Endothelial cell of umbilical vein (primary cell): Measurements from ENCODE around the gene CDH1. TPM values are rescaled to one million over a fixed set of nuclear protein-coding genes. Genes with fewer than 3 reads are reported as not detected.

Experiments
- BruUV-seq: library from RNA; stranded (reverse); fragments of 400-500 nt; replicated peaks from 2 replicates; lab custom pipeline; 2021; lab: Mats Ljungman, UMichigan
- CTCF ChIA-PET: fragments of 300-600, 350-600 bp; sonication (Branson Sonifier 250); formaldehyde crosslinking; loops from one replicate; lab custom pipeline; 2021; ENCODE audit warnings: antibody characterized with exemption, inconsistent platforms; lab: Charles Lee
- POLR2A ChIA-PET: fragments of 300-600, 350-600 bp; sonication (Branson Sonifier 250); formaldehyde crosslinking; loops from one replicate; lab custom pipeline; 2021; ENCODE audit warnings: antibody characterized with exemption, inconsistent platforms; lab: Charles Lee
- DNase-seq: peaks from one replicate; pipeline ENCODE4 v3.0.0-alpha.2; 2011; ENCODE audit warnings: low read depth, low spot score
- FAIRE-seq: peaks from 2 replicates; lab custom pipeline; 2011; peaks lifted over from hg19 to GRCh38; lab: Jason Lieb, UNC
- H2AFZ ChIP-seq: 2 replicates; pipeline ENCODE4 v1.6.0; 2012; ENCODE audit warnings: low read depth, low read length, control low read depth, inconsistent platforms
- H3K27ac ChIP-seq: 2 replicates; pipeline ENCODE4 v1.5.1; 2011; ENCODE audit warnings: low read depth, mild to moderate bottlenecking, control low read depth, low read length, moderate library complexity; ENCODE audit not compliant: insufficient read depth
- H3K27me3 ChIP-seq, 2 experiments: 2 replicates each; pipeline versions ENCODE4 v1.6.0 to v1.6.1; 2011; ENCODE audit warnings: low read length in 2 of 2, mixed read lengths in 1 of 2; ENCODE audit not compliant: control insufficient read depth in 2 of 2, insufficient read depth in 2 of 2
- H3K36me3 ChIP-seq, 2 experiments: 2 replicates in 1 of 2; 3 replicates in 1 of 2; pipeline ENCODE4 v1.5.1; 2011; ENCODE audit warnings: low read length in 2 of 2, mild to moderate bottlenecking in 1 of 2, moderate library complexity in 1 of 2; ENCODE audit not compliant: control insufficient read depth in 2 of 2, insufficient read depth in 2 of 2; ENCODE audit errors: extremely low read depth in 1 of 2
- H3K4me1 ChIP-seq: 3 replicates; pipeline ENCODE4 v1.5.1; 2011; ENCODE audit warnings: mild to moderate bottlenecking, low read length; ENCODE audit not compliant: control insufficient read depth, insufficient read depth; ENCODE audit errors: extremely low read depth
- H3K4me2 ChIP-seq: 2 replicates; pipeline ENCODE4 v1.6.1; 2011; ENCODE audit warnings: low read length, control low read depth, mixed read lengths; ENCODE audit not compliant: insufficient read depth
- H3K4me3 ChIP-seq, 3 experiments: fragments of 200-600 bp in 1 of 3; sonication (generic), shearing (Covaris generic) in 1 of 3; replicated peaks in 1 of 3; 2 replicates each; pipeline ENCODE4 v1.5.1; 2011 to 2016; ENCODE audit warnings: control low read depth in 3 of 3, low read length in 3 of 3, mild to moderate bottlenecking in 2 of 3, inconsistent platforms in 1 of 3, low read depth in 1 of 3, moderate library complexity in 1 of 3; ENCODE audit not compliant: insufficient read depth in 1 of 3
- H3K79me2 ChIP-seq: 2 replicates; pipeline ENCODE4 v1.6.0; 2012; ENCODE audit warnings: low read length, inconsistent platforms; ENCODE audit not compliant: control insufficient read depth, insufficient read depth
- H3K9ac ChIP-seq: replicated peaks from 2 replicates; pipeline ENCODE3; 2011; ENCODE audit warnings: low read length, control low read depth; ENCODE audit not compliant: insufficient read depth; ENCODE audit errors: extremely low read depth
- H3K9me1 ChIP-seq: replicated peaks from 3 replicates; pipeline ENCODE4 v1.6.0; 2011; ENCODE audit warnings: mild to moderate bottlenecking, low read length; ENCODE audit not compliant: control insufficient read depth, insufficient read depth; ENCODE audit errors: extremely low read depth
- H3K9me3 ChIP-seq: replicated peaks from 2 replicates; pipeline ENCODE4 v1.5.1; 2012; ENCODE audit warnings: low read length, inconsistent platforms; ENCODE audit not compliant: control insufficient read depth, insufficient read depth
- H4K20me1 ChIP-seq: replicated peaks from 2 replicates; pipeline ENCODE3; 2011; ENCODE audit warnings: mild to moderate bottlenecking, low read length; ENCODE audit not compliant: control insufficient read depth, insufficient read depth; ENCODE audit errors: extremely low read depth
- EZH2 ChIP-seq: IDR thresholded peaks from 2 replicates; pipeline ENCODE4 v1.6.1; 2012; ENCODE audit warnings: borderline replicate concordance, low read depth, mild to moderate bottlenecking, moderate library complexity, low read length, inconsistent platforms; ENCODE audit not compliant: severe bottlenecking
- FOS ChIP-seq: IDR thresholded peaks from 2 replicates; pipeline ENCODE4 v1.6.1; 2011; ENCODE audit warnings: mild to moderate bottlenecking, low read length, moderate library complexity, borderline replicate concordance; ENCODE audit not compliant: insufficient read depth
- GATA2 ChIP-seq: IDR thresholded peaks from 2 replicates; pipeline ENCODE4 v1.7.0; 2011; ENCODE audit warnings: low read depth, mild to moderate bottlenecking, moderate library complexity, mixed read lengths, low read length; ENCODE audit not compliant: insufficient read length, insufficient read depth
- JUN ChIP-seq: IDR thresholded peaks from 2 replicates; pipeline ENCODE4 v1.6.1; 2011; ENCODE audit warnings: borderline replicate concordance, low read depth; ENCODE audit not compliant: insufficient read length, insufficient read depth
- MYC ChIP-seq: IDR thresholded peaks from one replicate; pipeline ENCODE4 v1.6.1; 2011; ENCODE audit warnings: mild to moderate bottlenecking, low read depth, low read length
- POLR2A ChIP-seq: IDR thresholded peaks from 2 replicates; pipeline ENCODE4 v1.6.1; 2012; ENCODE audit warnings: low read depth, mild to moderate bottlenecking, control low read depth, low read length
- POLR2AphosphoS5 ChIP-seq: IDR thresholded peaks from 2 replicates; pipeline ENCODE4 v1.6.1; 2012; ENCODE audit warnings: low read depth, mild to moderate bottlenecking, control low read depth, low read length, moderate library complexity; ENCODE audit not compliant: insufficient read depth
- dilution Hi-C: fragments of 300-500 bp; cut with MboI; formaldehyde crosslinking; loops from one replicate; pipeline ENCODE4 v1.15.0; 2019; ENCODE audit warnings: low sequenced_read_pairs; ENCODE audit not compliant: extremely low pct_ligation_motif_present
- intact Hi-C: fragments of 100-400 bp; cut with micrococcal nuclease; formaldehyde crosslinking; loops from one replicate; pipeline ENCODE4 v1.10.0; 2022
- polyA plus RNA-seq, 4 experiments: library from polyadenylated mRNA; depleted of rRNA in 3 of 4; stranded (reverse) in 3 of 4; unstranded in 1 of 4; fragments of >200 nt; gene quantifications; 2 replicates each; pipeline versions ENCODE4 v1.2.1 to v1.2.3, GENCODE V29; 2011 to 2012; ENCODE audit warnings: missing spikeins in 1 of 4
- total RNA-seq: library from RNA; stranded (reverse); gene quantifications from 2 replicates; pipeline ENCODE4 v1.2.3, GENCODE V29; 2021
- TF ChIP-seq, protein P1 (sequence below), 2 donors: IDR thresholded peaks; 1 replicate in 1 of 2; 2 replicates in 1 of 2; pipeline ENCODE4 v1.5.1; 2011; ENCODE audit warnings: low read length in 2 of 2, mild to moderate bottlenecking in 2 of 2, moderate library complexity in 2 of 2, control low read depth in 1 of 2, inconsistent platforms in 1 of 2, low read depth in 1 of 2; ENCODE audit not compliant: insufficient read depth in 1 of 2; ENCODE audit errors: extremely low read depth in 1 of 2
- TF ChIP-seq, protein P2 (sequence below): IDR thresholded peaks from 2 replicates; pipeline ENCODE4 v1.6.1; 2011; ENCODE audit not compliant: insufficient read depth, insufficient read length

Gene CDH1
- total and polyA plus RNA-seq, 2 donors (not counting 3 experiments of a cell fraction or from before 2014, with no cell fraction given) = 0.28 to 0.69 TPM

- TF ChIP-seq MYC = no peak
- TF ChIP-seq FOS = no peak
- no peak for TF ChIP-seq POLR2AphosphoS5
- TF ChIP-seq, protein P1, sequence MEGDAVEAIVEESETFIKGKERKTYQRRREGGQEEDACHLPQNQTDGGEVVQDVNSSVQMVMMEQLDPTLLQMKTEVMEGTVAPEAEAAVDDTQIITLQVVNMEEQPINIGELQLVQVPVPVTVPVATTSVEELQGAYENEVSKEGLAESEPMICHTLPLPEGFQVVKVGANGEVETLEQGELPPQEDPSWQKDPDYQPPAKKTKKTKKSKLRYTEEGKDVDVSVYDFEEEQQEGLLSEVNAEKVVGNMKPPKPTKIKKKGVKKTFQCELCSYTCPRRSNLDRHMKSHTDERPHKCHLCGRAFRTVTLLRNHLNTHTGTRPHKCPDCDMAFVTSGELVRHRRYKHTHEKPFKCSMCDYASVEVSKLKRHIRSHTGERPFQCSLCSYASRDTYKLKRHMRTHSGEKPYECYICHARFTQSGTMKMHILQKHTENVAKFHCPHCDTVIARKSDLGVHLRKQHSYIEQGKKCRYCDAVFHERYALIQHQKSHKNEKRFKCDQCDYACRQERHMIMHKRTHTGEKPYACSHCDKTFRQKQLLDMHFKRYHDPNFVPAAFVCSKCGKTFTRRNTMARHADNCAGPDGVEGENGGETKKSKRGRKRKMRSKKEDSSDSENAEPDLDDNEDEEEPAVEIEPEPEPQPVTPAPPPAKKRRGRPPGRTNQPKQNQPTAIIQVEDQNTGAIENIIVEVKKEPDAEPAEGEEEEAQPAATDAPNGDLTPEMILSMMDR (IDR thresholded peaks at IDR 0.05; ENCODE audit: extremely low read depth in 1 of 2, insufficient read depth in 1 of 2, low read depth in 1 of 2, low read length in 2 of 2) = no peak
- TF ChIP-seq, protein P2, sequence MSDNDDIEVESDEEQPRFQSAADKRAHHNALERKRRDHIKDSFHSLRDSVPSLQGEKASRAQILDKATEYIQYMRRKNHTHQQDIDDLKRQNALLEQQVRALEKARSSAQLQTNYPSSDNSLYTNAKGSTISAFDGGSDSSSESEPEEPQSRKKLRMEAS = no peak
- TF ChIP-seq POLR2A = no peak
- TF ChIP-seq GATA2 = no peak
- TF ChIP-seq JUN = no peak
- no peak for TF ChIP-seq EZH2
- Histone ChIP-seq H3K4me3 (no peak overlapping the region), H3K4me1 (no peaks in the 10 kb centered on the region), H3K9ac (no peak overlapping the region), H3K9me1 (no peaks in the 10 kb centered on the region), H3K36me3 (no peaks in the 10 kb centered on the region), H3K27ac (no peak overlapping the region), H3K27me3 (no peaks in the 10 kb centered on the region), H4K20me1 (no peaks in the 10 kb centered on the region), H3K9me3 (no peaks in the 10 kb centered on the region), H3K4me2 (no peak overlapping the region), H2AFZ (no peak overlapping the region), H3K79me2 (no peaks in the 10 kb centered on the region)
- CTCF ChIA-PET = interaction anchor here (1.3 kb wide), 1 partner anchor 18 kb away, joined by 4 read pairs; no protein-coding TSS in a partner anchor
- BruUV-seq = no TSS peak
- FAIRE-seq = no peak
- intact Hi-C loops = no loop called here
- dilution Hi-C loops = no loop called here
- POLR2A ChIA-PET = no interaction called here
- no peak for DNase-seq
These were observed 18.5 kb upstream of the CDH1 start for GRCh38 chr16:68718590-68718989.
